ENCODE measurements around the gene COX15. TPM values are rescaled to one million over a fixed set of nuclear protein-coding genes. Genes with fewer than 3 reads are reported as not detected.
A peak's percentile ranks its signal among the peaks of the same experiment; 100 is the strongest.

Gene COX15
- total RNA-seq, 1 donor from 2014 or later = 30.1 TPM

- DNase-seq (ENCODE audit: missing footprints) (no peak), ATAC-seq (no peak)
- intact Hi-C loops (cut with DNase I) = no loop called here
These were observed 42.5 kb downstream of the COX15 start for GRCh38 chr10:99689461-99689860.

- DNase-seq (ENCODE audit: missing footprints) (no peak), ATAC-seq (peak; percentile 59)
- intact Hi-C loops (cut with DNase I) = no loop called here
These were observed 46.3 kb downstream of the COX15 start for GRCh38 chr10:99685597-99685967.

GRCh38 chr10:99682752-99683151, 49.2 kb downstream of the COX15 start:
- intact Hi-C loops (cut with DNase I) = no loop called here
- ATAC-seq (no peak), DNase-seq (ENCODE audit: missing footprints) (no peak)

Other genes starting within 250 kb of the COX15 start
- not detected for gene NKX2-3, start 199.2 kb downstream of the COX15 start, total RNA-seq
- gene SLC25A28, start 111.7 kb downstream of the COX15 start, total RNA-seq = 38.2 TPM
- 1.4 TPM for gene ENTPD7, start 72.6 kb downstream of the COX15 start, total RNA-seq
- gene CUTC, start 107 bp upstream of the COX15 start, total RNA-seq = 37.2 TPM
- 0.05 TPM for gene ABCC2, start 50.5 kb upstream of the COX15 start, total RNA-seq